OCI-LY1 (cell line): ENCODE results near the gene PIN4.

Experiments
- H2AFZ ChIP-seq: fragments of 200-600 bp; sonication (generic), shearing (Covaris generic); 2 replicates; pipeline ENCODE4 v1.6.0; 2014; ENCODE audit warnings: antibody characterized with exemption, mild to moderate bottlenecking, low read length
- H3F3A ChIP-seq: fragments of 200-600 bp; sonication (generic), shearing (Covaris generic); 2 replicates; pipeline ENCODE4 v1.6.0; 2014; ENCODE audit warnings: mild to moderate bottlenecking, antibody characterized with exemption, low read length, moderate library complexity; ENCODE audit not compliant: insufficient read depth
- H3K27ac ChIP-seq: fragments of 200-600 bp; sonication (generic); 2 replicates; pipeline ENCODE4 v1.5.1; 2014; ENCODE audit warnings: low read length, mixed run types, mild to moderate bottlenecking, low read depth; ENCODE audit not compliant: poor library complexity, severe bottlenecking
- H3K27me3 ChIP-seq: fragments of 200-600 bp; sonication (generic); 2 replicates; pipeline ENCODE4 v1.6.0; 2014; ENCODE audit warnings: antibody characterized with exemption, mild to moderate bottlenecking, low read length, moderate library complexity; ENCODE audit not compliant: insufficient read depth
- H3K36me3 ChIP-seq: fragments of 200-600 bp; sonication (generic); 2 replicates; pipeline ENCODE4 v1.6.1; 2014; ENCODE audit warnings: mild to moderate bottlenecking, antibody characterized with exemption, low read length, moderate library complexity, mixed read lengths; ENCODE audit not compliant: insufficient read depth
- H3K4me1 ChIP-seq: fragments of 200-600 bp; sonication (generic); 2 replicates; pipeline ENCODE4 v1.5.1; 2014; ENCODE audit warnings: mild to moderate bottlenecking, low read length, moderate library complexity; ENCODE audit not compliant: insufficient read depth, severe bottlenecking
- H3K4me2 ChIP-seq: fragments of 200-600 bp; sonication (generic), shearing (Covaris generic); 2 replicates; pipeline ENCODE4 v1.6.1; 2014; ENCODE audit warnings: low read length
- H3K4me3 ChIP-seq: fragments of 200-600 bp; sonication (generic); 2 replicates; pipeline ENCODE4 v1.5.1; 2014; ENCODE audit warnings: low read length, low read depth, mild to moderate bottlenecking, mixed read lengths; ENCODE audit not compliant: poor library complexity, severe bottlenecking
- H3K79me2 ChIP-seq: fragments of 200-600 bp; shearing (Covaris generic); 2 replicates; pipeline ENCODE4 v1.6.1; 2016; ENCODE audit warnings: mixed run types, low read length, mixed read lengths; ENCODE audit not compliant: insufficient read depth
- H3K9ac ChIP-seq: fragments of 200-600 bp; sonication (generic), shearing (Covaris generic); 2 replicates; pipeline ENCODE4 v1.6.1; 2014; ENCODE audit warnings: mild to moderate bottlenecking, low read length, mixed read lengths
- H3K9me2 ChIP-seq: fragments of 200-600 bp; sonication (generic), shearing (Covaris generic); 2 replicates; pipeline ENCODE4 v1.6.1; 2014; ENCODE audit warnings: low read depth, mild to moderate bottlenecking, low read length, mixed read lengths
- H3K9me3 ChIP-seq: fragments of 200-600 bp; shearing (Covaris generic); 2 replicates; pipeline ENCODE4 v1.6.1; 2014; ENCODE audit warnings: low read length, mixed read lengths
- H4K20me1 ChIP-seq: fragments of 200-600 bp; sonication (generic), shearing (Covaris generic); 2 replicates; pipeline ENCODE4 v1.6.0; 2016; ENCODE audit warnings: mild to moderate bottlenecking, low read length; ENCODE audit not compliant: insufficient read depth
- EZH2 ChIP-seq: fragments of 200-600 bp; sonication (generic), shearing (Covaris generic); IDR thresholded peaks from 2 replicates; pipeline ENCODE4 v1.8.0; 2017; ENCODE audit warnings: borderline replicate concordance, mixed run types, mild to moderate bottlenecking, antibody characterized with exemption, low read length, moderate library complexity, mixed read lengths
- TF ChIP-seq, protein P1 (sequence below): fragments of 200-600 bp; sonication (generic), shearing (Covaris generic); IDR thresholded peaks from 2 replicates; pipeline ENCODE4 v1.5.1; 2017; ENCODE audit warnings: mild to moderate bottlenecking, antibody characterized with exemption, low read length, moderate library complexity, mixed read lengths

Gene PIN4

DNA sequence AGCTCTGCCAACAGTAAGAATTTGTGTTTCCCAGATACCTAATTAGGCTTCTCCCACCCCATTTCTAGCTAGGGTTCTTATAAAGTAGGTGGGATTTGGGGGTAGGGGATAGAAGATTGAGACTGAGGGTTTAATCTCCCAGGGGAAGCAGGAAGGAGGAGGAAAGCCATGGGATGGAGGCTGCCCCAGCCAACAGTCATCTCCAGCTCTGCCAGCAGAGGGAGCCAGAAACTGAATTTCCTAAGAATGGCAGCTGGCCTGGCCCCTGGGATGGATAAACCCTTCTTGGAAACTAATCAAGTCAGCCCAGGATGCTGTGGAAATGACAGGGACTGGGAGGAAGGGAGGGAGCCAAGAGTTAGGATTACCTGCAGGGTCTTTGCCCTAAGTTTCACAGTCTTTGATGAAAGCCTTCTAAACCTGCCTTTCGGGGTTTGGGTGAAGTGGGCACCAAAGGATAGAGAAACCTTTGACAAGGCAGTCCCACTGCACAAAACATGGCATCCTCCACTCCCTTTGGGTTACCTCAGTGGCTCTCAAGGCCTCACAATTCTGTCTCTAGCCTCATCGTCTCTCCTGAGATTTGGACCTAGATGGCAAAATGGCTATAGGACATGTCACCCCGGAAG is 64.0 kb downstream of the PIN4 start:
- no peak for TF ChIP-seq EZH2
- TF ChIP-seq, protein P1, sequence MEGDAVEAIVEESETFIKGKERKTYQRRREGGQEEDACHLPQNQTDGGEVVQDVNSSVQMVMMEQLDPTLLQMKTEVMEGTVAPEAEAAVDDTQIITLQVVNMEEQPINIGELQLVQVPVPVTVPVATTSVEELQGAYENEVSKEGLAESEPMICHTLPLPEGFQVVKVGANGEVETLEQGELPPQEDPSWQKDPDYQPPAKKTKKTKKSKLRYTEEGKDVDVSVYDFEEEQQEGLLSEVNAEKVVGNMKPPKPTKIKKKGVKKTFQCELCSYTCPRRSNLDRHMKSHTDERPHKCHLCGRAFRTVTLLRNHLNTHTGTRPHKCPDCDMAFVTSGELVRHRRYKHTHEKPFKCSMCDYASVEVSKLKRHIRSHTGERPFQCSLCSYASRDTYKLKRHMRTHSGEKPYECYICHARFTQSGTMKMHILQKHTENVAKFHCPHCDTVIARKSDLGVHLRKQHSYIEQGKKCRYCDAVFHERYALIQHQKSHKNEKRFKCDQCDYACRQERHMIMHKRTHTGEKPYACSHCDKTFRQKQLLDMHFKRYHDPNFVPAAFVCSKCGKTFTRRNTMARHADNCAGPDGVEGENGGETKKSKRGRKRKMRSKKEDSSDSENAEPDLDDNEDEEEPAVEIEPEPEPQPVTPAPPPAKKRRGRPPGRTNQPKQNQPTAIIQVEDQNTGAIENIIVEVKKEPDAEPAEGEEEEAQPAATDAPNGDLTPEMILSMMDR, result peak; percentile 68
- no peaks in the 10 kb centered on the region for H3K4me1 ChIP-seq

GRCh38 chrX:72247206-72247942 is 65.8 kb downstream of the PIN4 start:
- H2AFZ ChIP-seq, result no peak overlapping the region
- H4K20me1 ChIP-seq, result no peaks in the 10 kb centered on the region
- H3K27me3 ChIP-seq, result no peaks in the 10 kb centered on the region
- H3K4me2 ChIP-seq, result no peak overlapping the region
- no peaks in the 10 kb centered on the region for H3K79me2 ChIP-seq
- TF ChIP-seq, protein P1, result no peak
- no peak for TF ChIP-seq EZH2
- no peaks in the 10 kb centered on the region for H3K9me2 ChIP-seq
- H3K36me3 ChIP-seq, result no peaks in the 10 kb centered on the region
- no peak overlapping the region for H3K4me3 ChIP-seq
- H3K9ac ChIP-seq, result no peak overlapping the region
- no peaks in the 10 kb centered on the region for H3K4me1 ChIP-seq
- H3F3A ChIP-seq, result no peaks in the 10 kb centered on the region
- no peak overlapping the region for H3K27ac ChIP-seq
- no peaks in the 10 kb centered on the region for H3K9me3 ChIP-seq

More for the DNA sequence above, 64.0 kb downstream of the PIN4 start:
- H4K20me1 ChIP-seq, result no peaks in the 10 kb centered on the region
- no peak overlapping the region for H2AFZ ChIP-seq
- no peaks in the 10 kb centered on the region for H3K27me3 ChIP-seq
- no peaks in the 10 kb centered on the region for H3K9me2 ChIP-seq
- no peak overlapping the region for H3K27ac ChIP-seq
- H3K79me2 ChIP-seq, result no peaks in the 10 kb centered on the region
- H3K9me3 ChIP-seq, result no peaks in the 10 kb centered on the region
- H3K36me3 ChIP-seq, result no peaks in the 10 kb centered on the region
- no peak overlapping the region for H3K4me2 ChIP-seq
- H3K9ac ChIP-seq, result no peak overlapping the region
- H3K4me3 ChIP-seq, result no peak overlapping the region
- H3F3A ChIP-seq, result no peaks in the 10 kb centered on the region
